Stomach (tissue), 9 donors: ENCODE data around the gene ZIC1. TPM values are rescaled to one million over a fixed set of nuclear protein-coding genes. Genes with fewer than 3 reads are reported as not detected.

Experiments
- DNase-seq, 2 donors: peaks; one replicate each; pipeline versions ENCODE4 v3.0.0 to v3.0.0-alpha.2; 2013 to 2019
- H3K27ac ChIP-seq, 5 donors: fragments of 200-600 bp in 4 of 5; sonication (generic) in 4 of 5; one replicate each; pipeline ENCODE4 v1.5.1; 2013 to 2019; ENCODE audit warnings: mild to moderate bottlenecking in 1 of 5, moderate library complexity in 1 of 5
- H3K27me3 ChIP-seq, 3 donors: fragments of 200-600 bp; sonication (generic); one replicate each; pipeline ENCODE4 v1.5.1; 2017 to 2019; ENCODE audit warnings: mixed run types in 1 of 3
- H3K36me3 ChIP-seq, 4 donors: fragments of 200-600 bp; sonication (generic); 1 replicate in 3 of 4; 2 replicates in 1 of 4; pipeline ENCODE4 v1.5.1; 2016 to 2019
- H3K4me1 ChIP-seq, 4 donors: fragments of 200-600 bp; sonication (generic); one replicate each; pipeline ENCODE4 v1.5.1; 2016 to 2019
- H3K4me3 ChIP-seq, 4 donors: fragments of 200-600 bp; sonication (generic) in 3 of 4; one replicate each; pipeline ENCODE4 v1.5.1; 2016 to 2019; ENCODE audit warnings: mild to moderate bottlenecking in 1 of 4
- H3K9me3 ChIP-seq, 4 donors: fragments of 200-600 bp; sonication (generic); one replicate each; pipeline ENCODE4 v1.5.1; 2016 to 2019
- CTCF ChIP-seq, 7 experiments: fragments of 450-650 bp in 4 of 7; fragments of 200-600 bp in 3 of 7; sonication (generic) in 3 of 7; IDR thresholded peaks; one replicate each; pipeline ENCODE4 v1.5.1; 2016 to 2019; ENCODE audit warnings: antibody characterized with exemption in 7 of 7, control low read depth in 2 of 7, mild to moderate bottlenecking in 1 of 7
- EP300 ChIP-seq: sonication (generic); formaldehyde crosslinking; IDR thresholded peaks from one replicate; pipeline ENCODE4 v1.6.1; 2017; ENCODE audit warnings: antibody characterized with exemption
- POLR2A ChIP-seq, 4 donors: fragments of 450-650 bp; IDR thresholded peaks; one replicate each; pipeline ENCODE4 v1.6.1; 2016; ENCODE audit warnings: antibody characterized with exemption in 4 of 4, control low read depth in 2 of 4, mild to moderate bottlenecking in 1 of 4, moderate library complexity in 1 of 4
- POLR2AphosphoS5 ChIP-seq, 3 donors: sonication (generic); formaldehyde crosslinking; IDR thresholded peaks; one replicate each; pipeline ENCODE4 v1.6.1; 2016; ENCODE audit warnings: antibody characterized with exemption in 3 of 3
- WGBS, 5 donors: extraction: QIAGEN DNeasy Blood & Tissue Kit in 3 of 5; methylation state at CpG; one replicate each; pipeline versions ENCODE4 v1.1.5 to v1.1.7; 2013 to 2018; 5-methylcytosine and 5-hydroxymethylcytosine counted together
- intact Hi-C: fragments of 100-400 bp; cut with DNase I; formaldehyde crosslinking; loops from one replicate; pipeline ENCODE4 v1.15.1; 2023; ENCODE audit warnings: low total_unique reads
- polyA plus RNA-seq, 3 donors: library from polyadenylated mRNA; stranded (reverse); fragments of 200-250 nt; gene quantifications; one replicate each; pipeline ENCODE4 v1.2.3, GENCODE V29; 2013
- total RNA-seq, 5 donors: library from RNA; depleted of rRNA; stranded (reverse); fragments of >200 nt; gene quantifications; one replicate each; pipeline versions ENCODE4 v1.1.0 to v1.2.3, GENCODE V29; 2014 to 2016
- donor health status: healthy with polysubstance abuse.
- donor health status: Bipolar disorder and iron deficiency.
- donor health status: healthy.

Gene ZIC1
- total and polyA plus RNA-seq, 8 donors, result 0.76 TPM; not detected in 7

- WGBS, 5 donors, result 10 to 13% (median 12%) methylated on average over 53 to 77 of the region's 77 CpGs
- no peak for DNase-seq
- no peaks in the 10 kb centered on the region for H3K36me3 ChIP-seq
- peaks cover 4 to 64% (median 28%) of the 10 kb centered on the region in 4 donors for H3K9me3 ChIP-seq
- H3K27ac ChIP-seq, result no peak overlapping the region
- intact Hi-C loops, result no loop called here
- no peak overlapping the region for H3K4me3 ChIP-seq
- H3K4me1 ChIP-seq, result peaks cover 0 to 47% (median 31%) of the 10 kb centered on the region in 4 donors
- peaks cover 57 to 100% (median 95%) of the 10 kb centered on the region in 3 donors for H3K27me3 ChIP-seq
- TF ChIP-seq POLR2AphosphoS5 (IDR thresholded peaks at IDR 0.05) (no peak), EP300 (no peak)
These were observed 18.3 kb upstream of the ZIC1 start for GRCh38 chr3:147390589-147391569.

GRCh38 chr3:147391781-147392624 lies 17.2 kb upstream of the ZIC1 start:
- no peak overlapping the region for H3K27ac ChIP-seq
- intact Hi-C loops, result no loop called here
- 4 to 9% (median 6%) methylated on average over 27 to 51 of the region's 51 CpGs for WGBS, 5 donors
- peak overlapping the region; percentile 15 to 36 (median 28) for H3K4me3 ChIP-seq
- no peak for TF ChIP-seq CTCF (IDR thresholded peaks at IDR 0.05)
- no peak for TF ChIP-seq EP300
- no peak for TF ChIP-seq POLR2A (IDR thresholded peaks at IDR 0.05)
- TF ChIP-seq POLR2AphosphoS5 (IDR thresholded peaks at IDR 0.05), result no peak
- peaks cover 67 to 100% (median 97%) of the 10 kb centered on the region in 3 donors for H3K27me3 ChIP-seq
- DNase-seq, result no peak
- H3K36me3 ChIP-seq, result no peaks in the 10 kb centered on the region
- peaks cover 0 to 59% (median 39%) of the 10 kb centered on the region in 4 donors for H3K4me1 ChIP-seq
- H3K9me3 ChIP-seq, result peaks cover 4 to 75% (median 30%) of the 10 kb centered on the region in 4 donors

GRCh38 chr3:147392625-147392946 lies 16.6 kb upstream of the ZIC1 start:
- Histone ChIP-seq H3K27ac (no peak overlapping the region), H3K36me3 (no peaks in the 10 kb centered on the region), H3K4me1 (peaks cover 0 to 64% (median 42%) of the 10 kb centered on the region in 4 donors), H3K4me3 (peak overlapping the region; percentile 15 to 36 (median 28)), H3K9me3 (peaks cover 4 to 80% (median 28%) of the 10 kb centered on the region in 4 donors), H3K27me3 (peaks cover 69 to 100% (median 97%) of the 10 kb centered on the region in 3 donors)
- TF ChIP-seq POLR2AphosphoS5 (IDR thresholded peaks at IDR 0.05), result no peak
- TF ChIP-seq EP300, result no peak
- TF ChIP-seq CTCF (IDR thresholded peaks at IDR 0.05), result no peak
- TF ChIP-seq POLR2A (IDR thresholded peaks at IDR 0.05), result no peak
- no peak for DNase-seq
- intact Hi-C loops, result no loop called here
- 4 to 11% (median 9%) methylated on average over 15 of the region's 15 CpGs for WGBS, 5 donors

- Histone ChIP-seq H3K27ac (no peak overlapping the region), H3K4me3 (peak overlapping the region; percentile 9 to 45 (median 26)), H3K27me3 (peaks cover 69 to 100% (median 97%) of the 10 kb centered on the region in 3 donors), H3K9me3 (peaks cover 4 to 71% (median 23%) of the 10 kb centered on the region in 4 donors), H3K36me3 (no peaks in the 10 kb centered on the region), H3K4me1 (peaks cover 0 to 73% (median 46%) of the 10 kb centered on the region in 4 donors)
- DNase-seq, result no peak
- WGBS, 5 donors, result 4 to 12% (median 9%) methylated on average over 9 to 54 of the region's 54 CpGs
- intact Hi-C loops, result no loop called here
- TF ChIP-seq EP300 (no peak), POLR2AphosphoS5 (IDR thresholded peaks at IDR 0.05) (no peak), POLR2A (IDR thresholded peaks at IDR 0.05) (no peak), CTCF (IDR thresholded peaks at IDR 0.05) (no peak)
These were observed 15.8 kb upstream of the ZIC1 start for GRCh38 chr3:147393261-147393942.
